SIG-M5 treated with dmso at 0.1 percent for 504 hours (cell line): ENCODE data around the gene PEPD.

Experiments
- DNase-seq: peaks from one replicate; lab custom pipeline; 2025; ENCODE audit not compliant: unreplicated experiment; lab: John Stamatoyannopoulos, UW

Gene PEPD

GRCh38 chr19:33460221-33460908 is 61.2 kb downstream of the PEPD start:
- no peak for DNase-seq

DNA sequence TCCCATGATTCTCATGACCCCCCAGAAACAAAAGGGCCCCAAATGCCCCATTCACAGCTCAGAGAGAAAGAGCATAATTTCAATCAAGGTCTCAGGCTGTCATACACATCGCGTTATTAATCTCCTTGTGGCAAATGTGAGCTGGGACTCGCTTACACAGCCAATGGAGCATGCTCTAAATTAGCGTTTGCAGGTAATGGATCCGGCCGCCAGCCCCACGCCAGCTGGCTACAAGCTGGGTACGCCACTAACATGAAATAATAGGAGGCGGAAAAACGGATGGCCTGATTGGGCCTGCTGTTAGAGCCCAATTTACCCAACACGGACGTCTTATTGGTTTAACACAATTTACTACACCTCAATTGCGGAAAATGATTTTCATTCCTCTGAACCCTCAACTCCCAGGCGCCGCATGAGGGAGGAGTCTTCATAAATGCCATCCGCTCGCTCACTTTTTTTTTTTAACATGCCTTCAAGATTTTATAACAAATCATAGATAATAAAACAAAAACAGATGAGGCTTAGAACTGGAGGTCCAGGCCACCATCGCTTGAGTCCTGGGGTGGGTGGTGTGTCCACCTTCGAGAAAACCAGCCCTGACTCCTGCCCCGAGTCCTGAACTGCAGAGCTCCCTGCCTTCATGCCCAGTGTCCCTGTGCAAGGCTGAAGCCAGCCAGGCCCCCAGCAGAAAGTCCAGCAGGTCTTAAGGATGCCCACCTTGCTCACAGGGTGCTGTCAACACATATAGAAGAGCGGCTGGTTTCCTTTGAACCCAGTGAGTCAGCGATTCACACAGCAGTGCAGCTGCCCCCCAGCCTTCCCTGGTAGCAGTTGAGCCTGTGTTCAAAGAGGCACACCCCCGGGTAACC is 62.1 kb downstream of the PEPD start:
- DNase-seq, result no peak

- no peak for DNase-seq
These were observed 62.8 kb downstream of the PEPD start for GRCh38 chr19:33458807-33459206.

DNA sequence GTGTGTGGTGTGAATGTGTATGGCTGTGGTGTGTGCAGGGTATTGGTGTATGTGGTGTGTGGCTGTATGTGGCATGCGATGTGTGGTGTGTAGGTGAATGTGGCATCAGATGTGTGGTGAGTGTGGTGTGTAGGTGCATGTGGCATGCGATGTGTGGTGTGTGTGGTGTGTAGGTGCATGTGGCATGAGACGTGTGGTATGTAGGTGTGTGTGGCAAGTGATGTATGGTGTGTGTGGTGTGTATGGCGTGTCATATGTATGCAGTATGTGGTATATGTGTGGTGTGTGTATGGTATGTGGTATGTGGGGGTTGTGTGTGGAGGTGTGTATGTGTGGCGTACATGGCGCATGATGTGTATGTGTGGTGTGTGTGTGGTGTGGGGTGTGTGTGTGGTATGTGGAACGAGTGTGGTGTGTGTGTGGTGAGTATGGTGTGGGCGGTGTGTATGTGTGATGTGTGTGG is 63.4 kb downstream of the PEPD start:
- DNase-seq, result no peak

GRCh38 chr19:33456845-33457220 is 64.8 kb downstream of the PEPD start:
- no peak for DNase-seq

GRCh38 chr19:33456076-33456844 is 65.3 kb downstream of the PEPD start:
- no peak for DNase-seq

DNA sequence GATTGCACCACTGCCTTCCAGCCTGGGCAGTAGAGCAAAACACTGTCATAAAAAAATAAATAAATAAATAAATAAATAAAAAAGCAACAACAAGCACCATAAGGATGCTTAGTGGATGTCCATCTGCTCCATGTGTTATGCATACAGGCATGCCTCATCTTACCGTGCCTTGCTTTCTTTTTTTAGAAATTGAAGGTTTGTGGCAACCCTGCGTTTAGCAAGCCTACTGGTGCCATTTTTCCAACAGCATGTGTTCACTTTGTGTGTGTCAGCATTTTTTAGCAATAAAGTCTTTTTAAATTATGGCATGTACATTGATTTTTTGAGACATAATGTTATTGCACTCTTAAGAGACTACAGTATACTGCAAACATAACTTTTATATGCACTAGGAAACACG is 68.3 kb downstream of the PEPD start:
- no peak for DNase-seq

DNA sequence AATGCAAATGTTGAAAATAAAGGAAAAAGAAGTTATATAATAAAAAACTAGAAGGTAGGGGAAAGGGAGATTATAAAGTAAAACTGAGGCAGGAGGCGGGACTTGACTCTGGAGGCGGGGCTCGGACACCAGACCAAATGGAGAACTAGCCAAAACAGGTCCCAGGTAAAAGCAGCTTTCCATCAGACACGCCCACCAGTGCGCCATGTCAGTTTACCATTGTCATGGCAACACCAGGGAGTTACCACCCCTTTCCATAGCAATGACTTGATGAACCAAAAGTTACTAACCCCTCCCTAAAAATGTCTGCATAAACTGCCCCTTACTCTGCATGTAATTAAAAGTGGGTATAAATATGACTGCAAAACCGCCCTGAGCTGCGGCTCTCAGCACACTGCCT is 70.9 kb downstream of the PEPD start:
- no peak for DNase-seq

DNA sequence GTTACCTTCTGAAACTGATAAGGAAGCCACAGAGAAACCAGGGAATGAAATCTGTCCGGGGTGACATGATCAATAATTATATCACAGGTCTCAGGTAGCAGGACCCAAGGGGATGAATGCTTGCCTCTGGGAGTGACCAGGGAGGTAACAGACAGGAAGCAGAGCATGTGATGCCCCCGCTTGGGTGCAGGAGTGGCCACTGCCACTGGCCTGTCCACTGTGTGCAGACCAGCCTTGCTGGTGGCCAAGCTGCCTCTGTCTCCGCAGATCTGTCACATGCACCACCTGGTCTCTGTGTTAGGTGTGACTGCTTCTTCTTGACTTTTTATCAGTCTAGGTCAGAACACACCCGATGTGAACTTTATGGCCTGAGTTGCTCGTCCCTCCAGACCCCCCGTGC is 71.8 kb downstream of the PEPD start:
- no peak for DNase-seq

- no peak for DNase-seq
These were observed 73.5 kb downstream of the PEPD start for GRCh38 chr19:33448159-33448516.

- no peak for DNase-seq
These were observed 74.0 kb downstream of the PEPD start for GRCh38 chr19:33447336-33448158.

DNA sequence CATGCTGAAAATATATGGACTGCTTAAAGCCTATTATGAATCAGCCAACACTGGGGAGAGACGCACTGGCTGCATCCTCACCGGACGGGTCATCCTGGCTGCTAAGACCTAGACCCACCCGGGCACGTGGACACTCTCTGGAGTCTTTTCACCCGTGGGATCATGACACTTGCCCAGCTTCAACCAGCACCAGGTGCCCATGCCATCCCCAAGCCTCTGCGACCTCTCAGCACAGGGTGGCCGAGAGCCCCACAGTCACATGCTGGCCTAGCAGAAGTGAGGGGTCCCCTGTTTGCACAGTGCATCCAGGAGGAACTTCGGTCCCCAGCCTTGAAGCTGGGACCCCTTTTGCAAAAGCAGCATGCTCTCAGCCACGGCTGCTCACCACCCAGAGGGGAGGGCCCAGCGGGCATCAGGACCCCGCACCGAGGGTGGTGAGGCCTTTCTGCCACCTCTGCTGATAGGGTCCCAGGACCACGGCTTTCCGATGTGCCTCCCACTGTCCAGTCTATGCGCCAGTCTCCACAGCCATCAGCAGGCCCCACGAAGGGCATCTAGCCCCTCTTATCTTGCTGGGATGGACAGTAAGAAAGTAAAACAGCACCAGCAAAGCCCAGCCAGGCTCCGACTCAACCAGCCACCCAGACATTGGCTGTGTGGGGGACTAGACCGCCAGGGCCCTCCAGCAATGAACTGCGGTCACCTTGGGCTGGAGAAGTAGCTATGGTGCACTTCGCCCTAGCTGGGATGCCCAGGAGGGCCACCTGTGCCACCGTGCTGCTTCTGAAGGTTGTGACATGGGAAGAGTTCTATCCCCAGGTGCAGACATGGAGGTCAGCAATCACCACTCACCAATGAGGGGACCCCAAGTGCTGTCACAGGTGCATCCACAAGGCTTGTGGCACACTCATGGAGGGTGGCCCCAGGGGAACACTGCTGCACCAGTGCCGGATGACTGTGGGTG is 75.0 kb downstream of the PEPD start:
- DNase-seq, result no peak

DNA sequence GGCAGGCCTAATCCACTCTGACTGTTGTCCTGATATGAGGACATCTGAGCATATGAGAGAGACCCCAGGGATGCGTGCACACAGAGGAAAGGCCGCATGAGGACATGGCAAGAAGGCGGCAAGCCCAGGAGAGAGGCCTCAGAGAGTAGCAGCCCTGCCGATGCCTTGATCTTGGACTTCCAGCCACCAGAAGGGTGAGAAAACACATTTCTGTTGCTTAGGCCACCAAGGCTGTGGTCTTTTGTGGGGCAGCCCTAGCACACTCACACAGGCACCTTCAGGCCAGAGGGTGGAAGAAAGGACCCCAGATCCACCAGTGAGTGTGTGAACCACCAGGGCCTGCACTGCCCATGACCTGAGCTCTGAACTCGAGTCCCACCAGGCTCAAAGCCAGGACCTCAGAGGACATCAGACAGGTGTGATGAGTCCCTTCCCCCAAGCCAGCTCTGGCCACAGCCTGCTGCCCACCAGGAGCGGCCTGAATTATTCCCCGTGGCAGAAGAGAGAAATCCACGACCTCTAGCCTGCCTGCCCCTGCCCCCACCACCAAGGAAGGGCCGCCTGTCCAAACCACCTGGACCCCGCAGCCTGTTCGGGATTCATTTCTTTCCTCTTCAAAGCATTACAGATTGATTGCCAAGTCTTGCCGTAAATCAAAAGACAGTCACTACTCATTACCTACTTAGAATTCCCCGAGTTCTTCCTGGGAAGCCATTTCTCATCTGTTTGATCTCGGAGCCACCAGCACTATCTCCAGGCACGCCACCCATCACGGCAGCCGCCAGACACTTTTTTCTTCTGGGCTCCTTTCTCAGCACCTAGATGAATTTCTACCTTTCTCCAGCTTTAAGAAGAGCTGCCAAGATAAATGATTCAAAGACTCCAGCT is 75.9 kb downstream of the PEPD start:
- no peak for DNase-seq

DNA sequence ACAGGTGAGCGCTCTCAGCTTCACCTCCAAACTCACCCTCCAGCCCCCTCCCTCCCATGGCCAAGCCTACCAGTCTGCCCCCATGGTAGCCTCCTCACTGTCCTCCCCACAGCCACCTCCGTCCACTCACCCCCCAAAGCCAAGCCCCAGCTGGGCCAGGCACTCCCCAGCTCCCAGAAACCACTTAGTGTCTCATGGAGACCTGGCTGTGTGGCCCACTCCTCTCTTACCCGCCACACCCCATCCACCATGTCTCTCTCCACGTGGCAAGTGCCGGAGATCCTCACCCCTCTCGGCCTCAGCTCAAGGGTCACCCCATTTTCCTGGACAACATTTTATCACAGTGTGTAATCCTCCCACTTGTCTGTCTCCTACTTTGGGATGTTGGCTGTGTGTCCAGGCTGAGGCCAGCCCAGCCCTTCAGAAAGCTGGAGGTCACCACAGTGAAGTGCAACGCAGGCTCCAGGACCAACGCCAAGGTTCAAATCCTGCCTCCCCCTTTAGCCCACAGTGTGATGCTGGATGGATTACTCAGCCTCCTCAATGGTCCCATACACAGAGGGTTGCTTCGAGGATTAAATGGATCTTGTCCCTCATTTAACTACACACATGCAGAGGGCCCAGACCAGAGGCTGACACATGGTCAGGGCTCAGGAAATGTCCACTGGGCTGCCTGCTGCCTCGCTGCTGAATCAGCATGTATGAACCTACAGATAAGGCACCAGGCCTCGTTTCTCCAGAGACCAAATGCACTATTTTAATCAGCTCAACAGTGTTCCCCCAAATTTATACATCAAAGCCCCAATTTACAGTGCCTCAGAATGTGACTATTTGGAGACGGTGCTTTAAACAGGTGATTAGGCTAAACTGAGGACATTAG is 76.8 kb downstream of the PEPD start:
- DNase-seq, result no peak

DNA sequence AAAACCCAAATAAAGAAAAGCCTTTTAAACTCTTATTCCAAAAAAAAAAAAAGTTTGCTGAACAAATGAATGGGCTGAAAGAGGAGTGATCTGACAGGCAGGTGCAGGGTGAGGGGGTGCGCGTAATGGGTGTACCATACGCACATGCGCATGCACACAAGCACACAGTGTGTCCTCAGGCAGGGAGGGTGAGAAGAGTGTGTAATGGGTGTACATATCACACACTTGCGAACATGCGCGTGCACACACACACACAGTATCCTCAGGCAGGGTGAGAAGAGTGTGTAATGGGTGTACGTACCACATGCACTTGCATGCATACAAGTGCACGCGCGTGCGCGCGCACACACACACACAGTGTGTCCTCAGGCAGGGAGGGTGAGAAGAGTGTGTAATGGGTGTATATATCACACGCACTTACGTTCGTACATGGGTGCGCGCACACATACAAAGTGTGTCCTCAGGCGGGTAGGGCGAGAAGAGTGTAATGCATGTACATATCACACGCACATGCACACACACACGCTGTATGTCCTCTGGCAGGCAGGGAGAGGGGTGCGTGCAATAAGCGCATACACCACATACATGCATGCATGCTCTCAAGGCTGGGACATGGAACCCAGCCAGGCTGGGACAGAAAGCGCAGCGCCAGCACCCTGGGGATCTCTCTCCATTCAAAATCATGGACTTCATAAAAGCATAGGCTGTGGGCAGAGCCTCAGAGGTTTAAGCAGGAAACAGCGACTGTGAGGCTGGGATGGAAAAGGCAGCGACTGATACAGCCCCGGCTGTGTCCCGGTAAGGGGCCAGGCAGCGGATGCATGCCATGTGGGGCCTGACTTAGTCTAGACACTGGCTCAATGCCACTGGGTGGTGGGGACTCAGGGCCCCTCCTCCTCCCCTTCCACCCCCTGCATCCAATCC is 77.7 kb downstream of the PEPD start:
- no peak for DNase-seq

GRCh38 chr19:33442706-33443105 is 78.9 kb downstream of the PEPD start:
- no peak for DNase-seq

GRCh38 chr19:33441828-33442227 is 79.8 kb downstream of the PEPD start:
- DNase-seq, result no peak
